NT2/D1 (cell line): ENCODE data around the gene AKAP9.
A peak's percentile ranks its signal among the peaks of the same experiment; 100 is the strongest.

Experiments used
- DNase-seq: peaks from one replicate; pipeline ENCODE4 v3.0.0-alpha.2; 2011; ENCODE audit warnings: low read depth, low spot score
- H3K27me3 ChIP-seq: 2 replicates; pipeline ENCODE4 v1.6.0; 2011; ENCODE audit warnings: mild to moderate bottlenecking; ENCODE audit not compliant: insufficient read length, insufficient read depth
- H3K36me3 ChIP-seq: 2 replicates; pipeline ENCODE4 v1.6.1; 2011; ENCODE audit warnings: mild to moderate bottlenecking, low read length, mixed read lengths; ENCODE audit not compliant: insufficient read depth, insufficient read length
- H3K4me1 ChIP-seq: 2 replicates; pipeline ENCODE4 v1.5.1; 2011; ENCODE audit not compliant: insufficient read depth, insufficient read length
- H3K4me3 ChIP-seq: 2 replicates; pipeline ENCODE4 v1.5.1; 2011; ENCODE audit warnings: low read depth; ENCODE audit not compliant: insufficient read length
- H3K9ac ChIP-seq: 2 replicates; pipeline ENCODE4 v1.6.0; 2011; ENCODE audit warnings: low read depth; ENCODE audit not compliant: insufficient read length
- H3K9me3 ChIP-seq: 2 replicates; pipeline ENCODE4 v1.5.1; 2011; ENCODE audit warnings: mild to moderate bottlenecking, low read length; ENCODE audit not compliant: insufficient read depth
- SUZ12 ChIP-seq: IDR thresholded peaks from 2 replicates; pipeline ENCODE4 v1.6.1; 2011; ENCODE audit not compliant: insufficient read length, insufficient read depth; ENCODE audit errors: extremely low read depth
- YY1 ChIP-seq: IDR thresholded peaks from 2 replicates; pipeline ENCODE4 v1.6.1; 2011; ENCODE audit not compliant: insufficient read length, insufficient read depth
- ZNF274 ChIP-seq: IDR thresholded peaks from 2 replicates; pipeline ENCODE4 v1.6.1; 2011; ENCODE audit warnings: mild to moderate bottlenecking, low read depth, low read length

AKAP9 gene

DNA sequence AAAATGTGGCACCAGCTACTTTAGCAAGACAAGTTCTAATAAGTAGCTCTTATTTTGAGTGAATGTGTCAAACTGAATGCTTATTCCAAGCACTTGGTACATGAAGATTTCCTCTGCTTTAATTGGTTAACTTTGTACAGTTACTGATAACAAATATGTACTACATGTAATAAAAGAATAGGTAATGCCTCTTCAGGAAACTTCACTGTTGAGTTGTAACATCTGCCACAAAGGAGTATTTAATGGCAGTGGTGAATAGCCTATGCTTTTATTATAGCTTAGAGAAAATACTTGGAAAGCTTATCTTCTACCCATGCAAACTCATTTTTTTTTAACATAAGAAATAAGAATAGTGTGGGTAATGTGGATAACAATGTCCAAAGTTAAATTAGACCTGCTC, 111.0 kb downstream of the AKAP9 start:
- Histone ChIP-seq H3K9ac (no peak overlapping the region), H3K36me3 (peaks cover 12% of the 10 kb centered on the region), H3K4me1 (no peaks in the 10 kb centered on the region), H3K4me3 (no peak overlapping the region), H3K27me3 (no peaks in the 10 kb centered on the region), H3K9me3 (no peaks in the 10 kb centered on the region)
- no peak for DNase-seq
- TF ChIP-seq YY1 (no peak), SUZ12 (no peak), ZNF274 (no peak)

DNA sequence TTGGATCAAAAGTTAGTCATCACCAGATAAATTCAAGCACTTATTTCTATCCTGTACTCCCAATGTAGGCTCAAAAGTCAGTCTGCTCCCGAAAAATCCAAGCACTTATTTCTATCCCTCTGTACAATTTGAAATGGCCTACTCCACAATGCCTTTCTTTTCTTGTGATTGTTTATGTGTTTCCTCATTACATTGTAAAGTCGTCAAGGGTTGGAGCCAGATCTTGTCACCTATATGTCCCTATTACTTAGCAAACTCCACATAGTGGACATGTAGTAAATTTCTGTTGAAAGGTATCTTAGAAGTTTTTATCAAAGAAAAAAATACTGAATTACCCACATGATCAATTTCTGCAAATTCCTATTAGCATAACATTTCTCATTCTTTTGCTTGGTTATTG, 111.5 kb downstream of the AKAP9 start:
- DNase-seq, result no peak
- Histone ChIP-seq H3K4me3 (no peak overlapping the region), H3K9ac (no peak overlapping the region), H3K27me3 (no peaks in the 10 kb centered on the region), H3K9me3 (no peaks in the 10 kb centered on the region), H3K4me1 (no peaks in the 10 kb centered on the region), H3K36me3 (peaks cover 12% of the 10 kb centered on the region)
- TF ChIP-seq SUZ12 (no peak), YY1 (no peak), ZNF274 (no peak)

GRCh38 chr7:92052684-92053083, 112.0 kb downstream of the AKAP9 start:
- no peak for TF ChIP-seq ZNF274
- TF ChIP-seq SUZ12, result no peak
- no peak for TF ChIP-seq YY1
- H3K4me1 ChIP-seq, result no peaks in the 10 kb centered on the region

DNA sequence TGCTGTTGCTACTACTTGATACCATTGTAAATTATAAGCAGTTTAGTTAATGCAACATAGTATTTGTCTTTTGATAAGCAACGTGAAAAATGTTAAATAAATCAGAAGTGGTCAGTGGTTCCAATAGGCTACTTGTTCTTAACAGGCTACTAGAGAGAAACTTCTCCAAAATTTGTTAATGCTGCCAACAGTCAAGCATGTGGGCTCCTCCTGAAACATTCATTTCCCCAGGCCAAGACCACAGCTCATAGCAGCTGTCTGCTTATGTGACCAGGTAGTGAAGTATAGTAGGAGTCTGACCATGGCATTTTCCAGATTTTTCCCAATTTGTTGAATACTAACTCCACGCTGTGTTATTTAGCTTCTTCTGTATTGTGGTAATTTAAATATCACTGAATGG, 112.7 kb downstream of the AKAP9 start:
- no peak overlapping the region for H3K4me3 ChIP-seq
- DNase-seq, result no peak
- no peaks in the 10 kb centered on the region for H3K9me3 ChIP-seq
- H3K4me1 ChIP-seq, result no peaks in the 10 kb centered on the region
- H3K9ac ChIP-seq, result no peak overlapping the region
- H3K27me3 ChIP-seq, result no peaks in the 10 kb centered on the region
- TF ChIP-seq ZNF274 (no peak), YY1 (no peak), SUZ12 (no peak)
- H3K36me3 ChIP-seq, result peaks cover 9% of the 10 kb centered on the region

More at GRCh38 chr7:92052684-92053083, 112.0 kb downstream of the AKAP9 start:
- Histone ChIP-seq H3K27me3 (no peaks in the 10 kb centered on the region), H3K9me3 (no peaks in the 10 kb centered on the region), H3K36me3 (peaks cover 10% of the 10 kb centered on the region), H3K4me3 (no peak overlapping the region), H3K9ac (no peak overlapping the region)
- no peak for DNase-seq

DNA sequence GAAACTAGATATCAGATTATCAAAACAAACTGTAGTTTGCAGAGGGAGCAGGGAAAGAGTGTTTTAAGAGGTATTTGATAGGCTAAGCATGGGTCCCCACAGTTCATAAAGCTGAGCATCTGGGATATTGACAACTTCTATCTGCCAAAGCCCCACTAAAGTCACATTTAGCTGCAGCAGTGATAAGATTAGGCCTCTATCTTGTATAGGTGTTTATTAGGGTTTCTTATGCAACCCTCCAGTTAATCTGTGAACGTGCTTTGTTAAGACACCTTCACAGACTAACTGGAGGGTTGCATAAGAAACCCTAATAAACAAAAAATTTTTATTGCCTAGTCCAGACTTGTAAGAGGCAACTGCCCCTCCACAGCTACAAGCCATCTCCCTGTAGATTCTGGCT, 115.6 kb downstream of the AKAP9 start:
- no peaks in the 10 kb centered on the region for H3K9me3 ChIP-seq
- TF ChIP-seq YY1 (no peak), SUZ12 (no peak), ZNF274 (no peak)
- H3K9ac ChIP-seq, result no peak overlapping the region
- DNase-seq, result no peak
- no peak overlapping the region for H3K4me3 ChIP-seq
- H3K36me3 ChIP-seq, result peaks cover 4% of the 10 kb centered on the region
- H3K4me1 ChIP-seq, result no peaks in the 10 kb centered on the region
- no peaks in the 10 kb centered on the region for H3K27me3 ChIP-seq

- Histone ChIP-seq H3K9ac (no peak overlapping the region), H3K9me3 (no peaks in the 10 kb centered on the region)
- peak; percentile 39 for DNase-seq
Observed at GRCh38 chr7:92057375-92057774, 116.7 kb downstream of the AKAP9 start.

DNA sequence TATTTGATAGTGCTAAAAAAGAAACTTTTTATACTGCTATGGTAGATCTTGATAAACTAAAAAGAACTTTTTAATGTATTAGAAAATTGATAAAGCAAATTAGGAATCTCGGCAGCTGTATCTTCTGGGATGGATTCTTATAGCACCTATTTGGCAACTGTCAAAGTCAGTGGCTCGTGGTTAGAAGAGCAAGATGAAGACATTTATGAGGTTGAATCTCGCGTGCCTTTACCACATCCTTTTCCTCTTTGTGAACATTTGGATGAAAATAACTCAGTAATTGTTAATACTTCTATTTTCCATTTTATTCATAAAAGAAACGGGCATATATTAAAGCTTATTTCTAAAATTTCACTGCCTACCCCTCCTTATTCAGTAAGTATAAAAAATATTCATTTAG, 117.4 kb downstream of the AKAP9 start:
- H3K4me3 ChIP-seq, result no peak overlapping the region
- no peak overlapping the region for H3K9ac ChIP-seq
- H3K27me3 ChIP-seq, result no peaks in the 10 kb centered on the region
- no peak for TF ChIP-seq ZNF274
- no peak for TF ChIP-seq YY1
- TF ChIP-seq SUZ12, result no peak
- peaks cover 4% of the 10 kb centered on the region for H3K36me3 ChIP-seq
- no peaks in the 10 kb centered on the region for H3K4me1 ChIP-seq
- H3K9me3 ChIP-seq, result no peaks in the 10 kb centered on the region
- no peak for DNase-seq

More at GRCh38 chr7:92057375-92057774, 116.7 kb downstream of the AKAP9 start:
- TF ChIP-seq SUZ12, result no peak
- no peak for TF ChIP-seq ZNF274
- no peak for TF ChIP-seq YY1
- Histone ChIP-seq H3K4me3 (no peak overlapping the region), H3K36me3 (peaks cover 6% of the 10 kb centered on the region), H3K4me1 (no peaks in the 10 kb centered on the region), H3K27me3 (no peaks in the 10 kb centered on the region)

- Histone ChIP-seq H3K4me3 (no peak overlapping the region), H3K9me3 (no peaks in the 10 kb centered on the region), H3K4me1 (no peaks in the 10 kb centered on the region), H3K27me3 (no peaks in the 10 kb centered on the region), H3K9ac (no peak overlapping the region), H3K36me3 (peaks cover 2% of the 10 kb centered on the region)
- TF ChIP-seq YY1 (no peak), SUZ12 (no peak), ZNF274 (no peak)
- DNase-seq, result no peak
Observed at GRCh38 chr7:92058899-92059298, 118.2 kb downstream of the AKAP9 start.
